ENCODE measurements around the gene CMTM1.

CMTM1 gene, protein sequence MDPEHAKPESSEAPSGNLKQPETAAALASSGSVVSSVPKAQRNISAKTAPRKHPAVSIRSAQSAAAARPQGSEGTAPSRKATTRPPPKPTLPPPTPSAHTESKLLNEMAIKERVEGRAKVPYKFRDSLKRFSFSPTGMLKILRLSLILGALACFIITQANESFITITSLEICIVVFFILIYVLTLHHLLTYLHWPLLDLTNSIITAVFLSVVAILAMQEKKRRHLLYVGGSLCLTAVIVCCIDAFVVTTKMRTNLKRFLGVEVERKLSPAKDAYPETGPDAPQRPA

GRCh38 chr16:66566051-66566901, at the start of gene CMTM1:
TSS of gene CMTM1 (plus strand) at chr16:66566439. CDS start at chr16:66566514, 75 bp downstream.
- FAIRE-seq (no peak), DNase-seq (ENCODE audit: extremely low spot score, insufficient read length, low read depth) (no peak)

- DNase-seq (ENCODE audit: extremely low spot score, insufficient read length, low read depth) (no peak), FAIRE-seq (no peak)
Observed at GRCh38 chr16:66516509-66516807, 49.8 kb upstream of the CMTM1 start.

DNA sequence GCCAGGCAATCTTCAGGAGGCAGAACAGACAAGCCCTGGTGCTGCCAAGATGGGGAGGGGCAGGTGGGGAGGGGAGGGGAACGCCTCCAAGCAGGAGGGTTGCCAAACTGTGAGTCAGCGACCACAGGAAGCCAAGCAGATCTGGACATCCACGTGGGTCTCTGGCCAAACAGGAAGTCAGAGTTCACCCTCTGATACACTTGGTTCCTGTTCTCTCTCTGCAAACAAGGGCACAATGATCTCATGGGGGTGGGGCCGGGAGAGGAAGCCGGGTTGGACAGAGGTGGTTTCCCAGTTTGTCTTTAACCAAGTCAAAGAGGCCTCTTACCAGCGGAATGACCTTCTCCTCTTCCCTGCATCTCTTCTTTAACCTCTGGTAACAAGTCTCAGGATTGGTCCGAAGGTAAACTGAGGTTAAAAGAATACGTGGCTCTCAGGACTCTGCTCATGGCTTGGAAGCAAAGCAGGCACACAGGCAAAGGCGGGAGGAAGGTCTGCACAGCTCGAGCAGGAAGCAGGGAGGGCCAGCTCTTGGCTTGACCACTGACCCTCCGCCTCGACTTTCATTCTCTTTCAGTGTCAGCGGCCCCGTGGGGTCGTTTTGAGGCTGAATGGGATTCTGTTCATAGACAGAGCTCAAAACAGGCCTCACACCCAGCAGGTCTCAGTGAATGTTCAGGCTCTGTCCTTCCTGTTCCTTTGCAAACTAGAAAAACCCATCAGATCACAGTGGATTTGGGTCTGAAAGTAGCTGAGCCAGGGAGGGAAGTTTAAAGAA, 49.2 kb upstream of the CMTM1 start:
- FAIRE-seq (peak; percentile 99), DNase-seq (ENCODE audit: extremely low spot score, insufficient read length, low read depth) (peak; percentile 90)

DNA sequence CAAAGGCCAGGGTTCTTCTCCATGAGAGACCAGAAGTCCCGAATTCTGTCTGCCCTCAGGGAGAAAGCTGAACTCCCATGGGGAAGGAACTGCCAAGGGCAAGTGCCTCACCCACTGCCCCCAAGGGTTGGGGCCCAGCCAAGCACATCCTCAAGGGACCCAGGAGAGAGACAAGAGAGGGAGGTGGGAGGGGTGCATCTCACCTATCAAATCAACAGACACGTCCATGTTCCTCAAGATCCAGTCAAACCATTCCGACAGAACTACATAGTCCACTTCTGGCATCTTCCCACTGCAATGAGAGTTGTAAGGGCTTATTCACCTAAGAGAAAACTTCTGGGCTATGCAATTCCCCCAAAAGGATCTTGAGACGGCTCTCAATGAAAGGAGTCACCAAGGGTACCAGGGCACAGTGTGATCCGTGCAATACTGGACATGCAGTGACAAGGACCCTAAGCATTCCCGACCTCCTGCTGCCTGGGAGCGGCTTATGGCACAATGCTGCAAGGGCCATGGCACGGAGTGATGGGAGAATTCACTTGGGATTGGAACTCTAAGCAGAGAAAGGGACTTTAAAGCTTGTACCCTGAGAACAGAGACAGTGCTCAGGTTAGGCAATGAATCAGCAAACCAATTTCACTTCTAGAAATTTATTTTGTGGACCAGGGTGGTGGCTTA, 48.5 kb upstream of the CMTM1 start:
- FAIRE-seq (peak; percentile 26), DNase-seq (ENCODE audit: extremely low spot score, insufficient read length, low read depth) (no peak)

DNA sequence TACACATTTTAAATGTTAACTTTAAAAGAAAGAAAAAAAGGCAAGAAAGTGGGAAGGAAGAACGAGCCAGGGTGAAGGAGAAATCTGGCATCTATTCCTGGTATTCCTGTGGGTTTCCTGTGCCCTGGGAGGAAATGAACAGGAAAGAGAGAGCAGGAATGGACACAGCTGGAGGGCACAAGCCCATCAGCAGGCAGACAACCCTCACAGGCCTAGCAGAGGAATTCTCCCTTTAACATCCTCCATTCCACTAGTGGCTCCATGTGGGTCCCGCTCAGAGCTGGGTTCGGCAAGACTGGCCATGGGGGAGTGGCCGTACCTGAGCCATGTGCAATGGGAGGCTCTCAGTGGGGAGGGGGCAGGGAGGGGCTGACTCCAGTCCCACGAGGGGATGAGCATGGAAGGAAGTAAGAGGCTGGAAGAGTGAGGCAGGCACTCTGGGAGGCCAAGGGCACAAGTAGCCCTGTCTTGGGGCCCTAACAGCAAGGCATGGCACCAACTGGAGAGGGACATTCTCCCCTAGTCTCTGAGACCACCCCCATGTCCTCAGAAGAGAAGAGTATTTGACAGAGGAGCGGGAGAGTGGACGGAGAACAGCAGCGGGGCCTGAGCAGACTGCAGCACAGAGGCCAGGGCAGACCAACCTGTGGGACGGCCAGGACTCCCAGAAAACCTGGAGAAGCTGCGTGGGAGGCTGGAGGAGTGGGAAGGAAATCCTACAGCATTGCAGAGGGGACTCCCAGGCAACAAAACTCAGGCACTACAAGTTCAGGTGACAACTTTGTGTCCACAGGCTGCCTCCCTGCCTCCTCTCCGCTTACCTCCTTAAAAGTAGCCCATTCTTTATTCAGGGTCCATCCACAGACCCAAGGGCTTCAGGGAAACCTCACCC, 46.5 kb upstream of the CMTM1 start:
- FAIRE-seq = no peak
- no peak for DNase-seq (ENCODE audit: extremely low spot score, insufficient read length, low read depth)

DNA sequence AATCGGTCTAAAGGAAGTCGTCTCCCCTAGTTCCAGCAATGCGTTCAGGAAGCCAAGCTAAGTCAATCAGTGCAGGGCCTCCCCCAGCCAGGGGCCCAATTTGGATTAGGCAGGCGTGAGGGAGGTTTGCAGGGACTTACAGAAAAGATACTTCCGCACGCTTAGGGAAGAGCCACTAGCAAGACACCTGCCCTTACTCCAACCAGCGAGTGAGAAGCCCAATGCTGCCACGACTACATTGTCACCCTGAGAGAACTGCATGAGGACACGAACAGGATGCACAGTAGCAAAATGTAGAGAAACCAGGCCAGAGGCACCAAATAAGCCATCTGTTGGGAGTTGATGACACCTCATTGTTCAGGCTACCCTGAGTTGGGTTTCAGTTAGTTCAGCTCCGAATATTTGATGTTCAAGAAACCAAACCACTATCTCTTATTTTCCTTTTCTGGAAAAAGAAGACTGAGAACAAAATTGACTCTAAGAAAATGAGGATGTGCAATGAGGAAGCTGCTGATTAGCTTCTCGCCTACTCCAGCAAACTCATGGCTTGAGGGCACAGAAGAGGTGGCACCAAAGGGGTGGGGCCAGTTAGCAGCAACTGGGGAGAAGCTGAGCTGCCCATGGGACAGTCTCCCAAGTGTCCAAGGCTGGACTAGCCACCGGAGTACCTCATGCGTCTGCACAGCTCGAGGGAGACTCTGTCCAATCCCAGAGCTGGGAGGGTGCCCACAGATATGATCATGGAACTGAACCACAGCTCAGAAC, 45.7 kb upstream of the CMTM1 start:
- no peak for DNase-seq (ENCODE audit: extremely low spot score, insufficient read length, low read depth)
- no peak for FAIRE-seq

GRCh38 chr16:66521252-66521713, 45.0 kb upstream of the CMTM1 start:
- DNase-seq (ENCODE audit: extremely low spot score, insufficient read length, low read depth) (no peak), FAIRE-seq (no peak)

DNA sequence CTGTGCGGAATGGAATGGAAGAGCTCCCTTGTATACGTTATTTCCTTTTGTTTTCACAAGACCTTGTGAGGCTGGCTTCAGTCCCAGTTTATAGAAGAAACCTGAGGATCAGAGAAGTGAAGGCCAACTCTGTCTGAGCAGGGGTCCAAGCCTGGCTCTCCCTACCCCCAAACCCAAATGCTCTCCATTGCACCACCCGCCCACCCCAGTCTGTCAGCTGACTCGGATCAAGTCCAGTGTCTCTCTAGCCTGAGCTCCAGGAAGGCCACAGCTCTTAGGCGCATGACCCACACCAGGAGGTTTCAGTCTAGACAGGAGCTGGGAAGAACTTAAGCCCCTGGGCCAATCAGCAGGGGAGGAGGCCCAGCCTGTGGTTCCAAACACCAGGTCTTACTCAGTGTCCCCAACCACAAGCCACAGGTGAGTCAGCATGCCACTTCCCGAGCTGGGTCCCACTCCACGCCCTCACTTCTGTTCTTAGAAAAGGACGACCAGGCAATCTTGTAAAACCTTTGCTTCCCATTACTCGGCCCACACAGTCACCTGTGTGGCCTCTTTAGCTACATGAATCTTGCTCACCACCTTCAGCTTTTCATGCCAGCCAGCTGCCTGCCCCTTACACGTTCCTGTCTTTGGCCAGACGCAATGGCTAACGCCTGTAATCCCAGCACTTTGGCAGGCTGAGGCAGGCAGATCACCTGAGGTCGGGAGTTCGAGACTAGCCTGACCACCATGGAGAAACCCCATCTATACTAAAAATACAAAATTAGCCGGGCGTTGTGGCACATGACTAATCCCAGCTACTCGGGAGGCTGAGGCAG, 44.1 kb upstream of the CMTM1 start:
- DNase-seq (ENCODE audit: extremely low spot score, insufficient read length, low read depth) (peak; percentile 54), FAIRE-seq (peak; percentile 95)

- DNase-seq (ENCODE audit: extremely low spot score, insufficient read length, low read depth) (no peak), FAIRE-seq (no peak)
Observed at GRCh38 chr16:66522816-66523590, 43.2 kb upstream of the CMTM1 start.

GRCh38 chr16:66523861-66524354, 42.3 kb upstream of the CMTM1 start:
- FAIRE-seq (peak; percentile 89), DNase-seq (ENCODE audit: extremely low spot score, insufficient read length, low read depth) (no peak)

DNA sequence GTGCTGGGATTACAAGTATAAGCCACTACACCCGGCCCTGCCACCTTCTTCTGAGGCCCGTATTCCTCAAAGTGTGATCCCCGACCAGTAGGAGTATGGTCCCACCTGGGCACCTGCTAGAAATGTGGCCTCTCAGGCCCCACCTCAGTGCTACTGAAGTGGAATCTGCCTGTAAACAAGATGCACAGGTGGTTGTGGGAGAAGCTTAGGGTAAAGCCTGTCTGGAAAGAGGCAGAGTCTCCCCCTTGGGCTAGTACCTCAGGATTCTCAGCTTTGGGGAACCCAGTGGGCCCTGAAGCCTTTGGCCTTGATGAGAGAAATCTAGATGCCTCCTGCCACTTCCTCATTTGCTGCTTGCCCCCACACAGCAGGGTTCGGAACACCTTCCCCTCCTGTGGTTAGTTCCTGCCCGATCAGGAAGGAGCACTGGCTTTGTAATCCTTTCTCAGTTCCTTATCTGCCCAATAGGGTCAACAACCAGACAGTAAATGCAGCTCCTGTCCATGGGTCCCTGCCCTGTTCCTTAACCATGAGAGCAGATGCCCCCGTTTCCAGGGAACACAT, 41.6 kb upstream of the CMTM1 start:
- DNase-seq (ENCODE audit: extremely low spot score, insufficient read length, low read depth) = no peak
- peak; percentile 98 for FAIRE-seq

GRCh38 chr16:66525396-66526180, 40.7 kb upstream of the CMTM1 start:
- FAIRE-seq (no peak), DNase-seq (ENCODE audit: extremely low spot score, insufficient read length, low read depth) (no peak)

DNA sequence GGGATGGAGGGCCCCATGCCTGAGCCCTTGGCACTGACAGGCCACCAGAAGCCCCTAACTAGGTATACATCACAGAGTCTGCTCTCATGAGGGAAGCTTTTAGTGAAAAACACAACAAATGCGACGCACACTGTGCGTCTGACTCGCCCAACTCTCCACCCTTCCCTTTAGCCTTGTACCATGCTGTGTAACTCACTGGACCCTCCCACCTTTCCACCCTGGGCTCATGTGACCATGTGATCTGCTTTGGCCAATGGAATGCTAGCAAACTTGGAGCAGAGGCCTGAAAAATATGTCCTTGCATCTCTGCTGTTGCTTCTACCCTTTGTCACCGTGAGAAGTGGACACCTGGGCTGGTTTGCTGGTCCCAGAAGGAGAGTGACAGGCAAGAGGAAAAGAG, 37.9 kb upstream of the CMTM1 start:
- FAIRE-seq (no peak), DNase-seq (ENCODE audit: extremely low spot score, insufficient read length, low read depth) (no peak)

GRCh38 chr16:66529475-66529874, 36.8 kb upstream of the CMTM1 start:
- FAIRE-seq (no peak), DNase-seq (ENCODE audit: extremely low spot score, insufficient read length, low read depth) (no peak)

- DNase-seq (ENCODE audit: extremely low spot score, insufficient read length, low read depth) = no peak
- FAIRE-seq = no peak
Observed at GRCh38 chr16:66534376-66534799, 31.9 kb upstream of the CMTM1 start.

GRCh38 chr16:66536525-66536924, 29.7 kb upstream of the CMTM1 start:
- DNase-seq (ENCODE audit: extremely low spot score, insufficient read length, low read depth) (no peak), FAIRE-seq (no peak)

All from GM18507 (cell line).